Sigmoid colon (tissue), 7 donors: ENCODE results near the gene METAP1D. TPM values are rescaled to one million over a fixed set of nuclear protein-coding genes. Genes with fewer than 3 reads are reported as not detected.

ENCODE experiments used
- DNase-seq: peaks from one replicate; pipeline ENCODE4 v3.0.0-alpha.2; 2019
- H3K27ac ChIP-seq, 4 donors: fragments of 200-600 bp; sonication (generic); one replicate each; pipeline ENCODE4 v1.5.1; 2016 to 2019; ENCODE audit warnings: mild to moderate bottlenecking in 1 of 4
- H3K27me3 ChIP-seq, 3 donors: fragments of 200-600 bp; sonication (generic); one replicate each; pipeline ENCODE4 v1.5.1; 2019; ENCODE audit warnings: mild to moderate bottlenecking in 1 of 3
- H3K36me3 ChIP-seq, 4 donors: fragments of 200-600 bp; sonication (generic); one replicate each; pipeline ENCODE4 v1.5.1; 2016 to 2019
- H3K4me1 ChIP-seq, 4 donors: fragments of 200-600 bp; sonication (generic); one replicate each; pipeline ENCODE4 v1.5.1; 2017 to 2019
- H3K4me3 ChIP-seq, 4 donors: fragments of 200-600 bp; sonication (generic); one replicate each; pipeline ENCODE4 v1.5.1; 2017 to 2019; ENCODE audit warnings: mild to moderate bottlenecking in 2 of 4, moderate library complexity in 1 of 4
- H3K9me3 ChIP-seq, 4 donors: fragments of 200-600 bp in 3 of 4; sonication (generic) in 3 of 4; one replicate each; pipeline versions ENCODE4 v1.5.1 to v1.6.1; 2013 to 2019
- CTCF ChIP-seq, 4 experiments: fragments of 450-650 bp in 3 of 4; fragments of 200-600 bp in 1 of 4; IDR thresholded peaks; one replicate each; pipeline ENCODE4 v1.5.1; 2016 to 2019; ENCODE audit warnings: antibody characterized with exemption in 4 of 4, mild to moderate bottlenecking in 3 of 4, moderate library complexity in 2 of 4
- EP300 ChIP-seq, 4 donors: sonication (generic); formaldehyde crosslinking; IDR thresholded peaks; one replicate each; pipeline ENCODE4 v1.6.1; 2017; ENCODE audit warnings: antibody characterized with exemption in 4 of 4
- POLR2A ChIP-seq, 2 donors: fragments of 450-650 bp; IDR thresholded peaks; one replicate each; pipeline ENCODE4 v1.6.1; 2016; ENCODE audit warnings: antibody characterized with exemption in 2 of 2, mild to moderate bottlenecking in 2 of 2, moderate library complexity in 2 of 2
- POLR2AphosphoS5 ChIP-seq, 4 donors: sonication (generic); formaldehyde crosslinking; IDR thresholded peaks; one replicate each; pipeline ENCODE4 v1.6.1; 2017; ENCODE audit warnings: antibody characterized with exemption in 4 of 4
- WGBS, 2 donors: extraction: QIAGEN DNeasy Blood & Tissue Kit; methylation state at CpG; one replicate each; pipeline ENCODE4 v1.1.7; 2013; 5-methylcytosine and 5-hydroxymethylcytosine counted together
- intact Hi-C: fragments of 100-400 bp; cut with DNase I; formaldehyde crosslinking; loops from one replicate; pipeline ENCODE4 v1.15.1; 2023
- polyA plus RNA-seq, 3 donors: library from polyadenylated mRNA; stranded (reverse); fragments of 200-250 nt; gene quantifications; one replicate each; pipeline ENCODE4 v1.2.3, GENCODE V29; 2013
- total RNA-seq, 4 donors: library from RNA; depleted of rRNA; stranded (reverse); fragments of >200 nt; gene quantifications; one replicate each; pipeline ENCODE4 v1.1.0, GENCODE V29; 2016
- donor health status: healthy with polysubstance abuse.
- donor health status: Bipolar disorder and iron deficiency.
- donor health status: healthy.

METAP1D gene
- total and polyA plus RNA-seq, 7 donors = 0.60 to 14.4 (median 7.8) TPM

- 2% methylated on average over 66 of the region's 66 CpGs for WGBS, 2 donors
- Histone ChIP-seq H3K36me3 (no peaks in the 10 kb centered on the region), H3K4me1 (peaks cover 0 to 62% (median 50%) of the 10 kb centered on the region in 4 donors), H3K9me3 (no peaks in the 10 kb centered on the region), H3K27me3 (peaks cover 95 to 100% (median 99%) of the 10 kb centered on the region in 3 donors), H3K27ac (peak overlapping the region in 3 of 4 donors; percentile 17 to 50 (median 40)), H3K4me3 (peak overlapping the region; percentile 13 to 42 (median 36))
- intact Hi-C loops = loop anchor here (5.0 kb wide), 1 partner anchor 172 kb away; the partner anchor contains the start of gene HAT1
- no peak for DNase-seq
- no peak for TF ChIP-seq POLR2AphosphoS5 (IDR thresholded peaks at IDR 0.05)
- no peak for TF ChIP-seq CTCF (IDR thresholded peaks at IDR 0.05)
- no peak for TF ChIP-seq POLR2A (IDR thresholded peaks at IDR 0.05)
- no peak for TF ChIP-seq EP300 (IDR thresholded peaks at IDR 0.05)
Measured at GRCh38 chr2:172094294-172095145, 94.8 kb downstream of the METAP1D start.

GRCh38 chr2:172095146-172095904 is 95.6 kb downstream of the METAP1D start:
- Histone ChIP-seq H3K27me3 (peaks cover 95 to 100% (median 99%) of the 10 kb centered on the region in 3 donors), H3K4me3 (peak overlapping the region; percentile 13 to 42 (median 36)), H3K9me3 (no peaks in the 10 kb centered on the region), H3K36me3 (no peaks in the 10 kb centered on the region), H3K4me1 (peaks cover 0 to 70% (median 58%) of the 10 kb centered on the region in 4 donors), H3K27ac (peak overlapping the region in 3 of 4 donors; percentile 17 to 50 (median 40))
- intact Hi-C loops = loop anchor here (5.0 kb wide), 1 partner anchor 173 kb away; the partner anchor contains the start of gene HAT1
- DNase-seq = peak; percentile 77
- no peak for TF ChIP-seq CTCF (IDR thresholded peaks at IDR 0.05)
- TF ChIP-seq POLR2A (IDR thresholded peaks at IDR 0.05) = no peak
- TF ChIP-seq EP300 (IDR thresholded peaks at IDR 0.05) = no peak
- peak in 2 of 4 donors; percentile 49 to 57 for TF ChIP-seq POLR2AphosphoS5 (IDR thresholded peaks at IDR 0.05)
- WGBS, 2 donors = 1 to 2% methylated on average over 51 of the region's 51 CpGs

- Histone ChIP-seq H3K4me3 (peak overlapping the region in 3 of 4 donors; percentile 14 to 41 (median 26)), H3K27me3 (peaks cover 95 to 100% (median 99%) of the 10 kb centered on the region in 3 donors), H3K36me3 (no peaks in the 10 kb centered on the region), H3K27ac (peak overlapping the region in 2 of 4 donors; percentile 8 to 15), H3K9me3 (no peaks in the 10 kb centered on the region), H3K4me1 (peaks cover 0 to 71% (median 65%) of the 10 kb centered on the region in 4 donors)
- TF ChIP-seq CTCF (IDR thresholded peaks at IDR 0.05) (no peak), POLR2AphosphoS5 (IDR thresholded peaks at IDR 0.05) (peak in 1 of 4 donors; percentile 5)
- DNase-seq = no peak
- 3 to 4% methylated on average over 40 of the region's 40 CpGs for WGBS, 2 donors
- intact Hi-C loops = loop anchor here (5.0 kb wide), 1 partner anchor 174 kb away; the partner anchor contains the start of gene HAT1
Measured at GRCh38 chr2:172095905-172096625, 96.3 kb downstream of the METAP1D start.
